H9 (cell line): ENCODE data around the gene GFER. TPM values are rescaled to one million over a fixed set of nuclear protein-coding genes. Genes with fewer than 3 reads are reported as not detected.

ENCODE experiments used
- DNase-seq: peaks from one replicate; pipeline ENCODE4 v3.0.0-alpha.2; 2017
- H2AFZ ChIP-seq: one replicate; pipeline ENCODE4 v1.6.1; 2013; ENCODE audit warnings: mild to moderate bottlenecking, low read length, control low read depth, moderate library complexity
- H2AK5ac ChIP-seq: 2 replicates; pipeline ENCODE4 v1.6.1; 2013; ENCODE audit warnings: low read length, control low read depth, mixed read lengths; ENCODE audit not compliant: insufficient read length
- H2BK120ac ChIP-seq: one replicate; pipeline ENCODE4 v1.6.1; 2013; ENCODE audit warnings: low read depth, mild to moderate bottlenecking, low read length, control low read depth, inconsistent platforms; ENCODE audit not compliant: poor library complexity, severe bottlenecking
- H2BK12ac ChIP-seq: 2 replicates; pipeline ENCODE4 v1.6.1; 2013; ENCODE audit warnings: low read length, control low read depth, mixed read lengths, low read depth; ENCODE audit not compliant: insufficient read length
- H2BK15ac ChIP-seq: 2 replicates; pipeline ENCODE4 v1.6.1; 2013; ENCODE audit warnings: low read depth, low read length, control low read depth
- H2BK20ac ChIP-seq: one replicate; pipeline ENCODE4 v1.6.1; 2013; ENCODE audit warnings: low read depth, mild to moderate bottlenecking, low read length, control low read depth, inconsistent platforms; ENCODE audit not compliant: poor library complexity, severe bottlenecking
- H2BK5ac ChIP-seq: 2 replicates; pipeline ENCODE4 v1.6.1; 2013; ENCODE audit warnings: low read length, control low read depth, mixed read lengths; ENCODE audit not compliant: insufficient read length
- H3K14ac ChIP-seq: 2 replicates; pipeline ENCODE4 v1.6.1; 2013; ENCODE audit warnings: low read length, control low read depth; ENCODE audit not compliant: insufficient read depth
- H3K18ac ChIP-seq: 2 replicates; pipeline ENCODE4 v1.6.1; 2013; ENCODE audit warnings: low read depth, mild to moderate bottlenecking, mixed read lengths, low read length, control low read depth; ENCODE audit not compliant: insufficient read length
- H3K23ac ChIP-seq: 2 replicates; pipeline ENCODE4 v1.6.1; 2013; ENCODE audit warnings: low read length, control low read depth, mixed read lengths, low read depth; ENCODE audit not compliant: insufficient read length
- H3K23me2 ChIP-seq: 2 replicates; pipeline ENCODE4 v1.6.1; 2013; ENCODE audit warnings: low read depth, mild to moderate bottlenecking, mixed read lengths, low read length, control low read depth; ENCODE audit not compliant: insufficient read length, poor library complexity, severe bottlenecking
- H3K27ac ChIP-seq: 2 replicates; pipeline ENCODE4 v1.5.1; 2013; ENCODE audit warnings: low read length, control low read depth, mixed read lengths, low read depth; ENCODE audit not compliant: insufficient read length
- H3K27me3 ChIP-seq: 2 replicates; pipeline ENCODE4 v1.6.1; 2013; ENCODE audit warnings: low read length, control low read depth, inconsistent platforms; ENCODE audit not compliant: insufficient read depth
- H3K4ac ChIP-seq: 2 replicates; pipeline ENCODE4 v1.6.1; 2013; ENCODE audit warnings: low read depth, mild to moderate bottlenecking, control low read depth, inconsistent platforms, low read length, moderate library complexity
- H3K4me1 ChIP-seq: 2 replicates; pipeline ENCODE4 v1.6.1; 2013; ENCODE audit warnings: low read length, control low read depth, inconsistent platforms; ENCODE audit not compliant: insufficient read depth
- H3K4me2 ChIP-seq: 2 replicates; pipeline ENCODE4 v1.6.1; 2013; ENCODE audit warnings: low read length, control low read depth, mixed read lengths; ENCODE audit not compliant: insufficient read length, insufficient read depth
- H3K56ac ChIP-seq: 2 replicates; pipeline ENCODE4 v1.6.1; 2013; ENCODE audit warnings: low read depth, mild to moderate bottlenecking, mixed read lengths, low read length, control low read depth; ENCODE audit not compliant: insufficient read length
- H3K79me1 ChIP-seq: 2 replicates; pipeline ENCODE4 v1.6.1; 2013; ENCODE audit warnings: low read depth, mild to moderate bottlenecking, moderate library complexity, low read length, control low read depth, inconsistent platforms; ENCODE audit not compliant: insufficient read depth, poor library complexity, severe bottlenecking
- H3K79me2 ChIP-seq: 2 replicates; pipeline ENCODE4 v1.6.1; 2013; ENCODE audit warnings: low read length, control low read depth, inconsistent platforms; ENCODE audit not compliant: insufficient read depth
- H3K9ac ChIP-seq: 2 replicates; pipeline ENCODE4 v1.6.1; 2013; ENCODE audit warnings: low read length, control low read depth, mixed read lengths; ENCODE audit not compliant: insufficient read length; ENCODE audit errors: extremely low read depth
- H3K9me3 ChIP-seq: one replicate; pipeline ENCODE4 v1.6.1; 2013; ENCODE audit warnings: low read depth, low read length, inconsistent platforms; ENCODE audit not compliant: control insufficient read depth
- H3T11ph ChIP-seq: one replicate; pipeline ENCODE4 v1.6.1; 2013; ENCODE audit warnings: mild to moderate bottlenecking, low read length, control low read depth, inconsistent platforms
- H4K20me1 ChIP-seq: one replicate; pipeline ENCODE4 v1.6.1; 2013; ENCODE audit not compliant: control insufficient read depth, insufficient read length, insufficient read depth
- H4K5ac ChIP-seq: 2 replicates; pipeline ENCODE4 v1.6.1; 2013; ENCODE audit warnings: low read depth, mild to moderate bottlenecking, mixed read lengths, low read length, control low read depth; ENCODE audit not compliant: insufficient read length
- H4K8ac ChIP-seq: replicated peaks from 2 replicates; pipeline ENCODE4 v1.6.1; 2013; ENCODE audit warnings: low read length, control low read depth, mixed read lengths, low read depth; ENCODE audit not compliant: insufficient read length
- H4K91ac ChIP-seq: 2 replicates; pipeline ENCODE4 v1.6.1; 2013; ENCODE audit warnings: low read depth, mild to moderate bottlenecking, moderate library complexity, mixed read lengths, low read length, control low read depth; ENCODE audit not compliant: insufficient read length
- H3K27ac Mint-ChIP-seq, 3 experiments: 2 replicates in 2 of 3; 3 replicates in 1 of 3; pipeline ENCODE4 v1.8.0; 2020 to 2021; ENCODE audit warnings: mixed read lengths in 3 of 3, mild to moderate bottlenecking in 1 of 3, moderate library complexity in 1 of 3
- H3K27me3 Mint-ChIP-seq: 2 replicates; pipeline ENCODE4 v1.8.0; 2021; ENCODE audit warnings: low read depth, mild to moderate bottlenecking, moderate library complexity, mixed read lengths
- H3K36me3 Mint-ChIP-seq, 3 experiments: 2 replicates in 2 of 3; 3 replicates in 1 of 3; pipeline ENCODE4 v1.8.0; 2020 to 2021; ENCODE audit warnings: low read depth in 3 of 3, mixed read lengths in 3 of 3; ENCODE audit not compliant: insufficient read depth in 1 of 3
- H3K4me1 Mint-ChIP-seq, 2 experiments: 2 replicates each; pipeline ENCODE4 v1.8.0; 2020; ENCODE audit warnings: mixed read lengths in 2 of 2
- H3K4me3 Mint-ChIP-seq, 2 experiments: 2 replicates in 1 of 2; 3 replicates in 1 of 2; pipeline ENCODE4 v1.8.0; 2020 to 2021; ENCODE audit warnings: mild to moderate bottlenecking in 2 of 2, mixed read lengths in 2 of 2, moderate library complexity in 1 of 2
- H3K9me3 Mint-ChIP-seq, 2 experiments: 2 replicates in 1 of 2; 3 replicates in 1 of 2; pipeline ENCODE4 v1.8.0; 2020; ENCODE audit warnings: mild to moderate bottlenecking in 2 of 2, mixed read lengths in 2 of 2, moderate library complexity in 1 of 2
- CTCF ChIP-seq: fragments of 200-600 bp; sonication (generic); conservative IDR thresholded peaks from 3 replicates; pipeline ENCODE4 v1.8.0; 2021; ENCODE audit warnings: antibody characterized with exemption, mild to moderate bottlenecking
- WGBS: extraction: QIAGEN DNeasy Blood & Tissue Kit; methylation state at CpG from one replicate; pipeline ENCODE4 v1.1.7; 2013; ENCODE audit warnings: missing lambda C conversion rate, low lambda C conversion rate, mixed read lengths; ENCODE audit not compliant: insufficient read length; ENCODE audit errors: extremely low coverage; 5-methylcytosine and 5-hydroxymethylcytosine counted together
- total RNA-seq: library from RNA; stranded (reverse); gene quantifications from 2 replicates; pipeline ENCODE4 v1.2.1, GENCODE V29; 2021

GFER gene
- total RNA-seq, 1 experiment from 2014 or later: 49.1 TPM

- no peak within 1 kb of the TSS for H3T11ph ChIP-seq
- peak within 1 kb of the TSS in 1 of 2 experiments; percentile 64; a peak in 4 of 5 replicates for H3K4me3 Mint-ChIP-seq
- no peak within 1 kb of the TSS for H2AK5ac ChIP-seq
Observed at GRCh38 chr16:1981398-1981836, 2.6 kb upstream of the GFER start, which contains the start of gene NOXO1. Gene NOXO1, minus strand, starts transcription at chr16:1981469. Its CDS starts 290 bp downstream, at chr16:1981179.

More at GRCh38 chr16:1981398-1981836, 2.6 kb upstream of the GFER start, which contains the start of gene NOXO1:
- H4K91ac ChIP-seq: no peak within 1 kb of the TSS
- no peaks in the 10 kb centered on the region for H3K9me3 ChIP-seq
- H3K27me3 ChIP-seq: peaks cover 22% of the 10 kb centered on the region
- DNase-seq: no peak
- no peaks in the 10 kb centered on the region for H3K9me3 Mint-ChIP-seq
- H3K23me2 ChIP-seq: peaks cover 24% of the 10 kb centered on the region
- no peak within 1 kb of the TSS for H2BK15ac ChIP-seq
- H2AFZ ChIP-seq: no peak within 1 kb of the TSS
- H2BK20ac ChIP-seq: no peak within 1 kb of the TSS
- WGBS: no CpG with 5 or more reads among the region's 6 CpGs
- peak within 1 kb of the TSS; percentile 40 for H3K4me2 ChIP-seq
- no peak within 1 kb of the TSS for H2BK5ac ChIP-seq
- H3K23ac ChIP-seq: no peak within 1 kb of the TSS
- H4K5ac ChIP-seq: no peak within 1 kb of the TSS
- no peak within 1 kb of the TSS for H2BK120ac ChIP-seq
- no peaks in the 10 kb centered on the region for H3K4me1 ChIP-seq
- peaks cover 19 to 26% of the 10 kb centered on the region in 2 experiments for H3K4me1 Mint-ChIP-seq
- peaks cover 40% of the 10 kb centered on the region for H3K27me3 Mint-ChIP-seq
- peaks cover 2% of the 10 kb centered on the region for H4K20me1 ChIP-seq
- TF ChIP-seq CTCF: no peak
- H4K8ac ChIP-seq: no peak within 1 kb of the TSS
- no peaks in the 10 kb centered on the region; the same call in 1 of the 2 replicates for H3K79me2 ChIP-seq
- H3K56ac ChIP-seq: no peak within 1 kb of the TSS
- no peak within 1 kb of the TSS for H3K9ac ChIP-seq
- H2BK12ac ChIP-seq: no peak within 1 kb of the TSS
- no peak within 1 kb of the TSS for H3K18ac ChIP-seq
- no peaks in the 10 kb centered on the region for H3K79me1 ChIP-seq
- peaks cover 0 to 19% (median 18%) of the 10 kb centered on the region in 3 experiments; a peak in 6 of 7 replicates for H3K36me3 Mint-ChIP-seq
- no peak within 1 kb of the TSS; the same call in 1 of the 2 replicates for H3K14ac ChIP-seq
- H3K27ac ChIP-seq: no peak within 1 kb of the TSS
- H3K4ac ChIP-seq: no peak within 1 kb of the TSS
- no peak within 1 kb of the TSS; a peak in 1 of 7 replicates for H3K27ac Mint-ChIP-seq
